ENCODE results near the gene FNBP1.
A peak's percentile ranks its signal among the peaks of the same experiment; 100 is the strongest.
"Not testable (repeated sequence)": the region's sequence is repeated elsewhere in the genome, so short reads cannot be mapped to it uniquely, and the experiment has no call there.

FNBP1 gene

DNA sequence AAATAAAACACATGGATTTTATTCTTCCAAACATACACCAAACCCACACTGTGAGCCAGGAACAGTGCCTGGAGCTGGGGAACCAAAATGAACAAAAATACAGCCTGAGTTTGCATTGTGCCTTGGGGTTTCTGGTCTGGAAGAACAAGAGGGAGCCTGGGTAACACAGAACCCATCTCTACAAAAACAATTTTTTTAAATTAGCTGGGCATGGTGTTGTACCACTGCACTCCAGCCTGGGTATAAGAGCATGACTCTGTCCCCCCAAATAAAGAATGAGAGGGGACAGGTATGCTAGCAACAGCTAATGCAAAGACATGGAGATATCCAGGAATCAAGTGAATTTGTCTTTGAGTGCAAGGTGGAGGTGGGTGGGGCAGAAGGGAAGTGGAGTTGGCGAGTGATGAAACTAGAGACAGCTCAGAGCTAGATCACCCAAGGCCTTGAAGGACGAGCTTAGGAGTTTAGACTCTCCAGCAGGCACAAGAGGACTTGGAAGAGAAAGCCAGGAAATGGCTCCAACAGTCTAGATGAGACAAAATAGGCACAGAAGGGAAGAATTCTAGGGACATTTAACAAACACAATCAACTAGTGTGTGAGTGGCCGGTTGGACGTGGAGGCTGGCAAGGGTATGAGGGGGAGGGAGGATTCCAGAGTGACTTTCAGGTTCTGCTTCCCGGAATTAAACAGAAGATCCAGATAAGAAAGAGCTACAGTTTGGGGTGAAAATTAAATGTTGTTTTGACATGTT lies 47.4 kb downstream of the FNBP1 start:
- no peak for DNase-seq (ENCODE audit: low read depth in 2 of 2, low spot score in 1 of 2)

GRCh38 chr9:129994882-129995281 lies 48.1 kb downstream of the FNBP1 start:
- no peak for DNase-seq (ENCODE audit: low read depth in 2 of 2, low spot score in 1 of 2)

- not testable (repeated sequence) for DNase-seq (ENCODE audit: low read depth in 2 of 2, low spot score in 1 of 2)
These were observed 51.9 kb downstream of the FNBP1 start for GRCh38 chr9:129991139-129991538.

- no peak for DNase-seq (ENCODE audit: low read depth in 2 of 2, low spot score in 1 of 2)
These were observed 52.5 kb downstream of the FNBP1 start for GRCh38 chr9:129990269-129991010.

DNA sequence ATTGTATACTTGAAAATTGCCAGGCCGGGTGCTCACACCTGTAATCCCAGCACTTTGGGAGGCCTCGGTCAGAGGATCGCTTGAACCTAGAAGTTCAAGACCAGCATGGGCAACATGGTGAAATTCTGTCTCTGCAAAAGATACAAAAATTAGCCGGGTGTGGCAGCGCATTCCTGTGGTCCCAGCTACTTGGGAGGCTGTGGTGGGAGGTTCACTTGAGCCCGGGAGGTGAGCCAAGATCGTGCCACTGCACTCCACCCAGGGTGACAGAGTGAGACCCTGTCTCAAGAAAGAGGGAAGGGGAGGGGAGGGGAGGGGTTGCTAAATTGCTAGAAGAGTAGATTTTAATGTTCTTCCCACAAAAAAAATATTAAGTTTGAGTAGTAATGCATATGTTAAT lies 53.2 kb downstream of the FNBP1 start:
- DNase-seq (ENCODE audit: low read depth in 2 of 2, low spot score in 1 of 2): no peak

- no peak for DNase-seq (ENCODE audit: low read depth in 2 of 2, low spot score in 1 of 2)
These were observed 53.7 kb downstream of the FNBP1 start for GRCh38 chr9:129989362-129989708.

DNA sequence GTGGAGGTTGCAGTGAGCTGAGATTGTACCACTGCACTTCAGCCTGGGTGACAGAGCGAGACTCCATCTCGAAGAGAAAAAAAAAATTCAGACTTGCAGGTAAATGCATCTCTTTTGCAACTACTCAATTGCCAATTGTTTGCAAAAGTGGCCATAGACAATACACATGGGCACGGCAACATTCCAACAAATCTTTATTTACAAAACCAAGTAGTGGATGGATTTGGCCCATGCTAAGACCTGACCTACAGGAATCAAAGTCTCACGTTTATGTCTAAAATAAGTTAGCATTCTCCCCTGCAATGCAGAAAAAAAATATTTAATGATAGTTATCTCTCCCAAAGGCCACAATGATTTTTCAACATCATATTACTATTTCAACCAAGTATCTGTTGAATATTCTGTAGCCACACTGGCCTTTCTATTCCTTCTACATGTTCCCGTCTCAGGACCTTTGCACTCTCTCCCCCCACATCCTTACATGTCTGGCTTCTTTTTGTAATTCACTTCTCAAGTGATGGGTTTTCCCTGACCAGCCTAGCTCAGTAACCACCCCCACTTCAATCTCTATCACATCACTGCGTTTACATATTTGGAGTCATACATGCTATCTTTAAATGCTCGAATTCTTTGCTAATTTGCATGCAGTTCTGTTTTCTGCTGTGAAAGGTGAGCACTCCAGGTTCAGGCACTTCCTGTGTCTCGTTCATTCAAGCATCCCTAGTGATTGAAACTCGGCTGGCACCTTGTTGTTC lies 54.2 kb downstream of the FNBP1 start:
- DNase-seq (ENCODE audit: low read depth in 2 of 2, low spot score in 1 of 2): no peak

GRCh38 chr9:129987941-129988340 lies 55.0 kb downstream of the FNBP1 start:
- no peak for DNase-seq (ENCODE audit: low read depth in 2 of 2, low spot score in 1 of 2)

DNA sequence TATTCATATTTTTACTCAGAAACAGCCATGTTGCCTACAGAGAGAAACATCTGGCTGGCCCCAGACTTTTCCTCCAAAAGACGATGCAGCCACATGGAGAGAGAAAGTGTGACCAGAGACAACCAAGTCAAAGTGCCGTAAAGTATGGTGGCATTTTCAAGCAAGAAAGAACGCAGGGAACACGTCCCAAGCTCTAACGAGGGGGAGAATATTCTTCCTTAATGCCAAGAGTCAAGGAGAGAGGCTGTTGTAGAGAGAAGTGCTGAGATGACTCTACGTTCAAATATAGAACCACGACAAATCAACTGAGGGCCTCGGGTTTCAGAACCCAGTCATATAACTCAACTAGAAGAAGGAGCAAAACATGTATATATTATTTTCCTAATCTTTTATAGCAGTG lies 55.9 kb downstream of the FNBP1 start:
- no peak for DNase-seq (ENCODE audit: low read depth in 2 of 2, low spot score in 1 of 2)

- DNase-seq (ENCODE audit: low read depth in 2 of 2, low spot score in 1 of 2): not testable (repeated sequence)
These were observed 58.4 kb downstream of the FNBP1 start for GRCh38 chr9:129984589-129984988.

- no peak for DNase-seq (ENCODE audit: low read depth in 2 of 2, low spot score in 1 of 2)
These were observed 59.1 kb downstream of the FNBP1 start for GRCh38 chr9:129983891-129984290.

- DNase-seq (ENCODE audit: low read depth in 2 of 2, low spot score in 1 of 2): no peak
These were observed 61.6 kb downstream of the FNBP1 start for GRCh38 chr9:129981180-129981907.

DNA sequence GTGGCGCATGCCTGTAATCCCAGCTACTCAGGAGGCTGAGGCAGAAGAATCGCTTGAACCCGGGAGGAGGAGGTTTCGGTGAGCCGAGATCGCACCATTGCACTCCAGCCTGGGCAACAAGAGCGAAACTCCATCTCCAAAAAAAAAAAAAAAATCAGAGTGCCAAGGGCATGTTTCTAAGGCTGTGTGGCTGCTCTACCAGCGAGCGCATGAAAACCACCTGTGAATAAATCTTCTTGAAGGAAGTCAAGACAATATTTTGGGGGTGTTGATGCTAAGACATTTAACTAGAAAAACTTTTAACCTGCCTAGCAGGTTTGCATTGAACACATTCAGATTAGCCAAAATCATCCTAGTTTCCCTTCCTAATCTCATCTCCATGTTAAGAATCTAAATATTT lies 62.8 kb downstream of the FNBP1 start:
- DNase-seq (ENCODE audit: low read depth in 2 of 2, low spot score in 1 of 2): not testable (repeated sequence)

DNA sequence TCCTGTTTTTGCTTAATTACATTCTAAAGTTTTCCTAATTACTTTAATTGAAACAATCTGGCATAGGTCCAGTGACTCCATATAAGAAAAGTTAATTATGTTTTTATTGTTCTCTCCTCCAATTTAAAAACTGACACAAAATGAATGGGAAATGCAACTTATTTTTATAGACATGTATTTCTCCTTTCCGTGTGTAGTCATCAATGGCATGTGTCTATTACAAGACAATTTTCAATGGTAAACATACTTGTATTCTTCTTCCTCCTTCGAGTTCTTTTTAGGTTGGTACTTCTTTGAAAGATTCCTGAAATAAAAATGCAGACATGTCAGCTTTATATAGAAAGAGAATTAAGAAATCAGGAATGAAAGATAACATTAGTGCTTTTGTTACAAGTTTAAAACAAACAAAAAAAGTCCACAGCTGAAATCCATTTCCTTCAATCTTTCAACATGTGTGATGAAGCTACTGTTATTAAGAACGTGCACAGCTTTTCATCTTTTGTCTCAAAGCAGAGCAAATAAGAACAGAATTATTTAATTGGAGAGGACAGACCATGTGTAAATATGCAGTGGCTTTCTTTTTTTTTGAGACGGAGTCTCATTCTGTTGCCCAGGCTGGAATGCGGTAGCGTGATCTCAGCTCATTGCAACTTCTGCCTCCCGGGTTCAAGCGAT lies 63.8 kb downstream of the FNBP1 start:
- no peak for DNase-seq (ENCODE audit: low read depth in 2 of 2, low spot score in 1 of 2)

DNA sequence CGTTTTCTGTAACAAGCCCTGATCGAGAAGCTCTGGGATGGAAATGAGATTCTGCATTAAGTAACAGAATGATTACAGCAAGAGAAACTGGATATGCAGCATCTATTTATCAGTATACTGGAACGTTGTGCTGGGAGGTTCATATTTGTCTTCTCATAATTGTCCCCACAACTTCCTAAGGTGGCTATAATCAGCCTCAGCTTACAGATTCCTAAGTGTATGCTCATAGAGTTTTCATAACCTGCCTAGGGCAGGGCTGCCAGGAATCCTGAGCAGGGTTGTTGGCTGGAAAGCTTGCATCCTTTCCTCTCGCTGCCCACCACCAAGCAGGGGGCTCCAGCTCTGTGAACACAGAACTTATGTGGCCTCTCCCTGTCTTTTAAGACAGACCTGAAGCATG lies 70.2 kb downstream of the FNBP1 start:
- DNase-seq (ENCODE audit: low read depth in 2 of 2, low spot score in 1 of 2): no peak

DNA sequence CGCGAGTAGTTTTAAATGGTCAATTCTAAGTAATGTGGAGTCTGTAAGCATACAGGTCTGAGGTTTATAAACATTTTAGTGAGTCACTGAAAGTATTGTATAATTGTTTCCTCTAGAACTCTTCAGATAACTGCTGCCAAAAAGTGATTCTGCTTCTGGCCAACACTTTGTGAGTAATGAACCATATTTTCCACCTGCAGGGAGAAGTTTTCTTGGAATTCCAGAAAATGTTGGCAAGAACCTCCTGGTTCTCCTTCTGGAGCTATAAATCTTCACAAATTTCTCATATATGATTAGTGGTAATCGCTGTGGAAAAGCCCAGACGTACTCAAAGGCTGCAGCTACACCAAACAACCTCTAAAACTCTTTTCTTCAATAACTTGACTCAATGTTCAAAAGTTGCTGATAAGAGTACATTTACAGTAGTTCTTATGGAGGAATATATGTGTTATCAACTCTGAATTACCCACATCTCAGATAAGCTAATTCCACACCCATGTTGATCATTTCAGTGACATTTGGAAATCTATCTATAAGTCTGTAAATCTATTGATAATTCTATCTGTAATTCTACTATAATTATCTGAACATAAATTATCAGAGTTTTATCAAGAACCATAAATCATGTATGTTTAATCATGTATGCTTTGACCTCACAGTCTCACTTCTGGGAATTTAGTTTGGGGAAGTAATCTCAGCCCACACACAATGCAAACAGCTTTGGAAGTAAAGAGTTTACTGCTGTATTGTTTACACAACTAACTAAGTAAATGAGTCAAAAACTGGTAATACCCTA lies 74.1 kb downstream of the FNBP1 start:
- DNase-seq (ENCODE audit: low read depth in 2 of 2, low spot score in 1 of 2): no peak

GRCh38 chr9:129964901-129965734 lies 77.9 kb downstream of the FNBP1 start:
- no peak for DNase-seq (ENCODE audit: low read depth in 2 of 2, low spot score in 1 of 2)

GRCh38 chr9:129962889-129963703 lies 79.9 kb downstream of the FNBP1 start:
- DNase-seq (ENCODE audit: low read depth in 2 of 2, low spot score in 1 of 2): peak; percentile 50 to 55

All from stimulated activated CD8-positive, alpha-beta memory T cell treated with anti-CD3 and anti-CD28 coated beads, Interleukin-4, amount 100 ng/mL, for 4 hours (primary cell).